Heart right ventricle (tissue), 16 donors: ENCODE measurements around the gene CHST11. TPM values are rescaled to one million over a fixed set of nuclear protein-coding genes. Genes with fewer than 3 reads are reported as not detected.

Source experiments
- ATAC-seq, 8 donors: fragments of 200-7000 bp; cut with Tn5 transposase; one replicate each; pipeline ENCODE4 v1.9.1; 2020; ENCODE audit warnings: mild to moderate bottlenecking in 8 of 8, moderate library complexity in 8 of 8, moderate number of reproducible peaks in 1 of 8
- DNase-seq, 2 donors: peaks; one replicate each; pipeline ENCODE4 v3.0.0-alpha.2; 2020
- H3K27ac ChIP-seq, 10 donors: fragments of 200-600 bp; sonication (generic) in 2 of 10; one replicate each; pipeline versions ENCODE4 v1.5.0 to v1.8.0; 2020 to 2022; ENCODE audit warnings: mild to moderate bottlenecking in 3 of 10
- H3K27me3 ChIP-seq, 7 donors: fragments of 200-600 bp; one replicate each; pipeline ENCODE4 v1.8.0; 2021 to 2022; ENCODE audit warnings: mild to moderate bottlenecking in 2 of 7
- H3K36me3 ChIP-seq, 9 donors: fragments of 200-600 bp; sonication (generic) in 1 of 9; one replicate each; pipeline versions ENCODE4 v1.5.0 to v1.8.0; 2020 to 2022; ENCODE audit warnings: mild to moderate bottlenecking in 2 of 9
- H3K4me1 ChIP-seq, 9 donors: fragments of 200-600 bp; sonication (generic) in 1 of 9; one replicate each; pipeline versions ENCODE4 v1.5.0 to v1.8.0; 2020 to 2022; ENCODE audit warnings: mild to moderate bottlenecking in 4 of 9
- H3K4me3 ChIP-seq, 10 donors: fragments of 200-600 bp; sonication (generic) in 2 of 10; one replicate each; pipeline versions ENCODE4 v1.5.0 to v1.8.0; 2020 to 2022; ENCODE audit warnings: mild to moderate bottlenecking in 7 of 10, moderate library complexity in 2 of 10
- H3K9me3 ChIP-seq, 11 donors: fragments of 200-600 bp in 10 of 11; sonication (generic) in 2 of 11; one replicate each; pipeline versions ENCODE4 v1.5.0 to v1.8.0; 2013 to 2022; ENCODE audit warnings: mild to moderate bottlenecking in 2 of 11, control low read depth in 1 of 11, moderate library complexity in 1 of 11
- CTCF ChIP-seq, 9 donors: fragments of 200-600 bp; sonication (generic) in 2 of 9; IDR thresholded peaks; one replicate each; pipeline versions ENCODE4 v1.5.0 to v1.8.0; 2021 to 2022; ENCODE audit warnings: antibody characterized with exemption in 9 of 9, mild to moderate bottlenecking in 5 of 9, moderate library complexity in 1 of 9
- WGBS, 2 donors: extraction: QIAGEN DNeasy Blood & Tissue Kit; methylation state at CpG; one replicate each; pipeline ENCODE4 v1.1.7; 2013; ENCODE audit warnings: inconsistent platforms in 1 of 2; 5-methylcytosine and 5-hydroxymethylcytosine counted together
- intact Hi-C, 10 donors: fragments of 100-400 bp; cut with DNase I; formaldehyde crosslinking; loops; one replicate each; pipeline versions ENCODE4 v1.11.1 to v1.14.2; 2022
- polyA plus RNA-seq, 2 donors: library from polyadenylated mRNA; stranded (reverse); fragments of 200-250 nt; gene quantifications; one replicate each; pipeline ENCODE4 v1.2.3, GENCODE V29; 2013
- total RNA-seq, 10 donors: library from RNA; stranded (reverse); fragmentation: NEBNext Ultra II Directional in 3 of 10; extraction: Animal tissue kit (Norgen Biotek cat#: 25700) in 3 of 10; gene quantifications; one replicate each; pipeline versions ENCODE4 v1.2.1 to v1.2.4, GENCODE V29; 2021 to 2023
- donor health status: Arrhythmogenic right ventricular cardiomyopathy.
- donor health status: ischemic (EF 13 %, LVEDD 7.1; RV severe dilation, severe dysfunction).
- donor health status: healthy with polysubstance abuse.
- donor health status: DM: no; HTN: yes; CAD: no.
- donor health status: DM: no; HTN: no; CAD: no.
- donor health status: ischemic (EF 25% LVEDD 6.9; RV normal size, moderate dysfunction).
- donor health status: ischemic (EF 25% LVEDD 5.7; RV mildly dilated, moderate dysfunction).
- donor health status: healthy.
- donor health status: DM: yes; HTN: yes; CAD: no.
- donor health status: Ischemic cardiomyopathy.
- donor health status: ischemic (EF 35%, LVEDD 5.7; RV mildly dilated, moderate dysfunction).
- donor health status: nonischemic (EF 11% LVEDD 7.7; RV severe dilation, severe dysfunction).
- donor health status: DM: yes; HTN: yes; CAD: no.
- donor health status: PGD.
- donor health status: ischemic (EF 29% LVEDD 5.4; RV normal size, mild dysfunction).
- donor health status: nonischemic (EF 23%, LVEDD 6.1; RV moderate dilation, normal function).

Gene CHST11
- total and polyA plus RNA-seq, 12 donors: 1.1 to 12.7 (median 4.3) TPM

- no peak for DNase-seq
- Histone ChIP-seq H3K4me3 (peak overlapping the region in 1 of 10 donors; percentile 8), H3K36me3 (no peaks in the 10 kb centered on the region), H3K9me3 (no peaks in the 10 kb centered on the region), H3K27ac (peak overlapping the region in 5 of 10 donors; percentile 26 to 81 (median 35)), H3K27me3 (no peaks in the 10 kb centered on the region), H3K4me1 (peaks cover 0 to 91% (median 19%) of the 10 kb centered on the region in 9 donors)
- TF ChIP-seq CTCF (IDR thresholded peaks at IDR 0.05): no peak
- intact Hi-C loops: no loop called here
- peak in 1 of 8 donors; percentile 13 for ATAC-seq
- 72 to 83% methylated on average over 5 of the region's 5 CpGs for WGBS, 2 donors
These were observed 38.0 kb downstream of the CHST11 start for GRCh38 chr12:104494793-104495158.

GRCh38 chr12:104495786-104496185 lies 39.0 kb downstream of the CHST11 start:
- H3K36me3 ChIP-seq: no peaks in the 10 kb centered on the region
- H3K27me3 ChIP-seq: no peaks in the 10 kb centered on the region
- no peak for TF ChIP-seq CTCF (IDR thresholded peaks at IDR 0.05)
- DNase-seq (no peak), ATAC-seq (no peak)
- intact Hi-C loops: no loop called here
- peak overlapping the region in 3 of 10 donors; percentile 28 to 81 (median 31) for H3K27ac ChIP-seq
- H3K9me3 ChIP-seq: no peaks in the 10 kb centered on the region
- H3K4me3 ChIP-seq: no peak overlapping the region
- peaks cover 0 to 87% (median 19%) of the 10 kb centered on the region in 9 donors for H3K4me1 ChIP-seq
- WGBS, 2 donors: 68 to 73% methylated on average over 3 of the region's 3 CpGs

- ATAC-seq (peak in 5 of 8 donors; percentile 18 to 51 (median 29)), DNase-seq (no peak)
- intact Hi-C loops: no loop called here
- Histone ChIP-seq H3K27ac (peak overlapping the region in 2 of 10 donors; percentile 28 to 81), H3K27me3 (no peaks in the 10 kb centered on the region), H3K9me3 (no peaks in the 10 kb centered on the region), H3K4me3 (no peak overlapping the region), H3K36me3 (no peaks in the 10 kb centered on the region), H3K4me1 (peaks cover 0 to 87% (median 19%) of the 10 kb centered on the region in 9 donors)
- 32 to 42% methylated on average over 1 of the region's 1 CpG for WGBS, 2 donors
- no peak for TF ChIP-seq CTCF (IDR thresholded peaks at IDR 0.05)
These were observed 39.6 kb downstream of the CHST11 start for GRCh38 chr12:104496336-104496735.

- Histone ChIP-seq H3K4me1 (peaks cover 0 to 80% (median 19%) of the 10 kb centered on the region in 9 donors), H3K36me3 (no peaks in the 10 kb centered on the region), H3K27me3 (no peaks in the 10 kb centered on the region), H3K9me3 (no peaks in the 10 kb centered on the region), H3K4me3 (no peak overlapping the region), H3K27ac (no peak overlapping the region)
- TF ChIP-seq CTCF (IDR thresholded peaks at IDR 0.05): no peak
- ATAC-seq (no peak), DNase-seq (no peak)
- 92 to 94% methylated on average over 8 of the region's 8 CpGs for WGBS, 2 donors
- intact Hi-C loops: no loop called here
These were observed 41.6 kb downstream of the CHST11 start for GRCh38 chr12:104498211-104498801.
